H9 (cell line): ENCODE data around the gene TAGLN. TPM values are rescaled to one million over a fixed set of nuclear protein-coding genes. Genes with fewer than 3 reads are reported as not detected.
A peak's percentile ranks its signal among the peaks of the same experiment; 100 is the strongest.

Experiments used
- DNase-seq: peaks from one replicate; pipeline ENCODE4 v3.0.0-alpha.2; 2017
- H2AFZ ChIP-seq: one replicate; pipeline ENCODE4 v1.6.1; 2013; ENCODE audit warnings: mild to moderate bottlenecking, low read length, control low read depth, moderate library complexity
- H2AK5ac ChIP-seq: 2 replicates; pipeline ENCODE4 v1.6.1; 2013; ENCODE audit warnings: low read length, control low read depth, mixed read lengths; ENCODE audit not compliant: insufficient read length
- H2BK120ac ChIP-seq: one replicate; pipeline ENCODE4 v1.6.1; 2013; ENCODE audit warnings: low read depth, mild to moderate bottlenecking, low read length, control low read depth, inconsistent platforms; ENCODE audit not compliant: poor library complexity, severe bottlenecking
- H2BK12ac ChIP-seq: 2 replicates; pipeline ENCODE4 v1.6.1; 2013; ENCODE audit warnings: low read length, control low read depth, mixed read lengths, low read depth; ENCODE audit not compliant: insufficient read length
- H2BK15ac ChIP-seq: 2 replicates; pipeline ENCODE4 v1.6.1; 2013; ENCODE audit warnings: low read depth, low read length, control low read depth
- H2BK20ac ChIP-seq: one replicate; pipeline ENCODE4 v1.6.1; 2013; ENCODE audit warnings: low read depth, mild to moderate bottlenecking, low read length, control low read depth, inconsistent platforms; ENCODE audit not compliant: poor library complexity, severe bottlenecking
- H2BK5ac ChIP-seq: 2 replicates; pipeline ENCODE4 v1.6.1; 2013; ENCODE audit warnings: low read length, control low read depth, mixed read lengths; ENCODE audit not compliant: insufficient read length
- H3K14ac ChIP-seq: 2 replicates; pipeline ENCODE4 v1.6.1; 2013; ENCODE audit warnings: low read length, control low read depth; ENCODE audit not compliant: insufficient read depth
- H3K18ac ChIP-seq: 2 replicates; pipeline ENCODE4 v1.6.1; 2013; ENCODE audit warnings: low read depth, mild to moderate bottlenecking, mixed read lengths, low read length, control low read depth; ENCODE audit not compliant: insufficient read length
- H3K23ac ChIP-seq: 2 replicates; pipeline ENCODE4 v1.6.1; 2013; ENCODE audit warnings: low read length, control low read depth, mixed read lengths, low read depth; ENCODE audit not compliant: insufficient read length
- H3K23me2 ChIP-seq: 2 replicates; pipeline ENCODE4 v1.6.1; 2013; ENCODE audit warnings: low read depth, mild to moderate bottlenecking, mixed read lengths, low read length, control low read depth; ENCODE audit not compliant: insufficient read length, poor library complexity, severe bottlenecking
- H3K27ac ChIP-seq: 2 replicates; pipeline ENCODE4 v1.5.1; 2013; ENCODE audit warnings: low read length, control low read depth, mixed read lengths, low read depth; ENCODE audit not compliant: insufficient read length
- H3K27me3 ChIP-seq: 2 replicates; pipeline ENCODE4 v1.6.1; 2013; ENCODE audit warnings: low read length, control low read depth, inconsistent platforms; ENCODE audit not compliant: insufficient read depth
- H3K4ac ChIP-seq: 2 replicates; pipeline ENCODE4 v1.6.1; 2013; ENCODE audit warnings: low read depth, mild to moderate bottlenecking, control low read depth, inconsistent platforms, low read length, moderate library complexity
- H3K4me1 ChIP-seq: 2 replicates; pipeline ENCODE4 v1.6.1; 2013; ENCODE audit warnings: low read length, control low read depth, inconsistent platforms; ENCODE audit not compliant: insufficient read depth
- H3K4me2 ChIP-seq: 2 replicates; pipeline ENCODE4 v1.6.1; 2013; ENCODE audit warnings: low read length, control low read depth, mixed read lengths; ENCODE audit not compliant: insufficient read length, insufficient read depth
- H3K56ac ChIP-seq: 2 replicates; pipeline ENCODE4 v1.6.1; 2013; ENCODE audit warnings: low read depth, mild to moderate bottlenecking, mixed read lengths, low read length, control low read depth; ENCODE audit not compliant: insufficient read length
- H3K79me1 ChIP-seq: 2 replicates; pipeline ENCODE4 v1.6.1; 2013; ENCODE audit warnings: low read depth, mild to moderate bottlenecking, moderate library complexity, low read length, control low read depth, inconsistent platforms; ENCODE audit not compliant: insufficient read depth, poor library complexity, severe bottlenecking
- H3K79me2 ChIP-seq: 2 replicates; pipeline ENCODE4 v1.6.1; 2013; ENCODE audit warnings: low read length, control low read depth, inconsistent platforms; ENCODE audit not compliant: insufficient read depth
- H3K9ac ChIP-seq: 2 replicates; pipeline ENCODE4 v1.6.1; 2013; ENCODE audit warnings: low read length, control low read depth, mixed read lengths; ENCODE audit not compliant: insufficient read length; ENCODE audit errors: extremely low read depth
- H3K9me3 ChIP-seq: one replicate; pipeline ENCODE4 v1.6.1; 2013; ENCODE audit warnings: low read depth, low read length, inconsistent platforms; ENCODE audit not compliant: control insufficient read depth
- H3T11ph ChIP-seq: one replicate; pipeline ENCODE4 v1.6.1; 2013; ENCODE audit warnings: mild to moderate bottlenecking, low read length, control low read depth, inconsistent platforms
- H4K20me1 ChIP-seq: one replicate; pipeline ENCODE4 v1.6.1; 2013; ENCODE audit not compliant: control insufficient read depth, insufficient read length, insufficient read depth
- H4K5ac ChIP-seq: 2 replicates; pipeline ENCODE4 v1.6.1; 2013; ENCODE audit warnings: low read depth, mild to moderate bottlenecking, mixed read lengths, low read length, control low read depth; ENCODE audit not compliant: insufficient read length
- H4K8ac ChIP-seq: replicated peaks from 2 replicates; pipeline ENCODE4 v1.6.1; 2013; ENCODE audit warnings: low read length, control low read depth, mixed read lengths, low read depth; ENCODE audit not compliant: insufficient read length
- H4K91ac ChIP-seq: 2 replicates; pipeline ENCODE4 v1.6.1; 2013; ENCODE audit warnings: low read depth, mild to moderate bottlenecking, moderate library complexity, mixed read lengths, low read length, control low read depth; ENCODE audit not compliant: insufficient read length
- H3K27ac Mint-ChIP-seq, 3 experiments: 2 replicates in 2 of 3; 3 replicates in 1 of 3; pipeline ENCODE4 v1.8.0; 2020 to 2021; ENCODE audit warnings: mixed read lengths in 3 of 3, mild to moderate bottlenecking in 1 of 3, moderate library complexity in 1 of 3
- H3K27me3 Mint-ChIP-seq: 2 replicates; pipeline ENCODE4 v1.8.0; 2021; ENCODE audit warnings: low read depth, mild to moderate bottlenecking, moderate library complexity, mixed read lengths
- H3K36me3 Mint-ChIP-seq, 3 experiments: 2 replicates in 2 of 3; 3 replicates in 1 of 3; pipeline ENCODE4 v1.8.0; 2020 to 2021; ENCODE audit warnings: low read depth in 3 of 3, mixed read lengths in 3 of 3; ENCODE audit not compliant: insufficient read depth in 1 of 3
- H3K4me1 Mint-ChIP-seq, 2 experiments: 2 replicates each; pipeline ENCODE4 v1.8.0; 2020; ENCODE audit warnings: mixed read lengths in 2 of 2
- H3K4me3 Mint-ChIP-seq, 2 experiments: 2 replicates in 1 of 2; 3 replicates in 1 of 2; pipeline ENCODE4 v1.8.0; 2020 to 2021; ENCODE audit warnings: mild to moderate bottlenecking in 2 of 2, mixed read lengths in 2 of 2, moderate library complexity in 1 of 2
- H3K9me3 Mint-ChIP-seq, 2 experiments: 2 replicates in 1 of 2; 3 replicates in 1 of 2; pipeline ENCODE4 v1.8.0; 2020; ENCODE audit warnings: mild to moderate bottlenecking in 2 of 2, mixed read lengths in 2 of 2, moderate library complexity in 1 of 2
- WGBS: extraction: QIAGEN DNeasy Blood & Tissue Kit; methylation state at CpG from one replicate; pipeline ENCODE4 v1.1.7; 2013; ENCODE audit warnings: missing lambda C conversion rate, low lambda C conversion rate, mixed read lengths; ENCODE audit not compliant: insufficient read length; ENCODE audit errors: extremely low coverage; 5-methylcytosine and 5-hydroxymethylcytosine counted together
- long read RNA-seq: library from polyadenylated mRNA; unstranded; transcript quantifications from one replicate; pipeline ENCODE4 v2.0.0, GENCODE V29; 2020
- total RNA-seq: library from RNA; stranded (reverse); gene quantifications from 2 replicates; pipeline ENCODE4 v1.2.1, GENCODE V29; 2021
- TF ChIP-seq, protein P1 (sequence below): fragments of 200-600 bp; sonication (generic); conservative IDR thresholded peaks from 3 replicates; pipeline ENCODE4 v1.8.0; 2021; ENCODE audit warnings: antibody characterized with exemption, mild to moderate bottlenecking

TAGLN gene
- 176 and 188 TPM in 2 replicates for total RNA-seq
- long read RNA-seq, transcript TAGLN-201 (5 exons, 1,477 nt): minor isoform, 10 of 632 reads
- long read RNA-seq, transcript TAGLN-207 (4 exons, 2,166 nt): minor isoform, 6 of 632 reads
- long read RNA-seq, transcript TAGLN-202 (5 exons, 928 nt): major isoform, 600 of 632 reads
- long read RNA-seq, partial matches to known transcripts: 1 of 632 reads
- long read RNA-seq, other reads (novel, unspliced or antisense): 13 of 632 reads

- Histone ChIP-seq H3K27me3 (no peaks in the 10 kb centered on the region), H3K27ac (peak within 1 kb of the TSS; percentile 7), H4K8ac (no peak within 1 kb of the TSS), H2BK20ac (no peak within 1 kb of the TSS), H3K23ac (no peak within 1 kb of the TSS), H2BK5ac (no peak within 1 kb of the TSS), H3K56ac (no peak within 1 kb of the TSS), H3K79me1 (no peaks in the 10 kb centered on the region), H3K79me2 (peaks cover 3% of the 10 kb centered on the region; the same call in 1 of the 2 replicates), H3K4ac (peak within 1 kb of the TSS; percentile 4; the same call in 1 of the 2 replicates), H3K9me3 (no peaks in the 10 kb centered on the region), H3K14ac (peak within 1 kb of the TSS; percentile 88), H2BK15ac (no peak within 1 kb of the TSS), H4K20me1 (no peaks in the 10 kb centered on the region), H2BK12ac (no peak within 1 kb of the TSS), H3K9ac (peak within 1 kb of the TSS; percentile 69), H4K91ac (peak within 1 kb of the TSS; percentile 20), H4K5ac (no peak within 1 kb of the TSS), H2AFZ (no peak within 1 kb of the TSS), H3K4me2 (peak within 1 kb of the TSS; percentile 72), H3K4me1 (no peaks in the 10 kb centered on the region), H2BK120ac (no peak within 1 kb of the TSS), H3T11ph (no peak within 1 kb of the TSS), H3K18ac (peak within 1 kb of the TSS; percentile 91), H3K23me2 (peaks cover 8% of the 10 kb centered on the region), H2AK5ac (no peak within 1 kb of the TSS)
- H3K9me3 Mint-ChIP-seq: peaks cover 0 to 3% of the 10 kb centered on the region in 2 experiments; a peak in 1 of 5 replicates
- no CpG with 5 or more reads among the region's 34 CpGs for WGBS
- no peaks in the 10 kb centered on the region for H3K27me3 Mint-ChIP-seq
- peaks cover 3 to 28% (median 18%) of the 10 kb centered on the region in 3 experiments; a peak in 6 of 7 replicates for H3K36me3 Mint-ChIP-seq
- H3K4me1 Mint-ChIP-seq: peaks cover 35 to 40% of the 10 kb centered on the region in 2 experiments
- DNase-seq: peak; percentile 89
- TF ChIP-seq, protein P1, sequence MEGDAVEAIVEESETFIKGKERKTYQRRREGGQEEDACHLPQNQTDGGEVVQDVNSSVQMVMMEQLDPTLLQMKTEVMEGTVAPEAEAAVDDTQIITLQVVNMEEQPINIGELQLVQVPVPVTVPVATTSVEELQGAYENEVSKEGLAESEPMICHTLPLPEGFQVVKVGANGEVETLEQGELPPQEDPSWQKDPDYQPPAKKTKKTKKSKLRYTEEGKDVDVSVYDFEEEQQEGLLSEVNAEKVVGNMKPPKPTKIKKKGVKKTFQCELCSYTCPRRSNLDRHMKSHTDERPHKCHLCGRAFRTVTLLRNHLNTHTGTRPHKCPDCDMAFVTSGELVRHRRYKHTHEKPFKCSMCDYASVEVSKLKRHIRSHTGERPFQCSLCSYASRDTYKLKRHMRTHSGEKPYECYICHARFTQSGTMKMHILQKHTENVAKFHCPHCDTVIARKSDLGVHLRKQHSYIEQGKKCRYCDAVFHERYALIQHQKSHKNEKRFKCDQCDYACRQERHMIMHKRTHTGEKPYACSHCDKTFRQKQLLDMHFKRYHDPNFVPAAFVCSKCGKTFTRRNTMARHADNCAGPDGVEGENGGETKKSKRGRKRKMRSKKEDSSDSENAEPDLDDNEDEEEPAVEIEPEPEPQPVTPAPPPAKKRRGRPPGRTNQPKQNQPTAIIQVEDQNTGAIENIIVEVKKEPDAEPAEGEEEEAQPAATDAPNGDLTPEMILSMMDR: no peak
- peak within 1 kb of the TSS; percentile 75 to 91 (median 89); a peak in 6 of 7 replicates for H3K27ac Mint-ChIP-seq
- H3K4me3 Mint-ChIP-seq: peak within 1 kb of the TSS; percentile 70 to 74
Observed at GRCh38 chr11:117199053-117199915, at the start of gene TAGLN. TSS of gene TAGLN (plus strand) at chr11:117199370. CDS start at chr11:117203014, 3,644 bp downstream.
